Caco-2 (cell line): ENCODE results near the gene PRKX. TPM values are rescaled to one million over a fixed set of nuclear protein-coding genes. Genes with fewer than 3 reads are reported as not detected.
A peak's percentile ranks its signal among the peaks of the same experiment; 100 is the strongest.
"Not testable (repeated sequence)": the region's sequence is repeated elsewhere in the genome, so short reads cannot be mapped to it uniquely, and the experiment has no call there.

Source experiments
- BruUV-seq: library from RNA; stranded (reverse); fragments of 400-500 nt; replicated peaks from 2 replicates; lab custom pipeline; 2021; lab: Mats Ljungman, UMichigan
- CTCF ChIA-PET: fragments of 300-600 bp; sonication (Branson Sonifier 250); formaldehyde crosslinking; loops from one replicate; lab custom pipeline; 2022; ENCODE audit warnings: antibody characterized with exemption; lab: Charles Lee
- POLR2A ChIA-PET: fragments of 300-600 bp; sonication (Branson Sonifier 250); formaldehyde crosslinking; loops from one replicate; lab custom pipeline; 2022; ENCODE audit warnings: antibody characterized with exemption; lab: Charles Lee
- DNase-seq, 2 experiments: peaks; one replicate each; pipeline versions ENCODE4 v3.0.0 to v3.0.0-alpha.2; 2020 to 2022
- H3K27me3 ChIP-seq: replicated peaks from 2 replicates; pipeline ENCODE4 v1.6.0; 2011; ENCODE audit warnings: low read length; ENCODE audit not compliant: control insufficient read depth, insufficient read depth
- H3K36me3 ChIP-seq: 2 replicates; pipeline ENCODE4 v1.5.1; 2011; ENCODE audit warnings: low read length; ENCODE audit not compliant: control insufficient read depth, insufficient read depth
- H3K4me1 ChIP-seq: fragments of 250-450 bp; sonication (Bioruptor Pico); 2 replicates; pipeline ENCODE4 v1.5.1; 2020; ENCODE audit warnings: mild to moderate bottlenecking
- H3K4me3 ChIP-seq: 2 replicates; pipeline ENCODE4 v1.5.1; 2011; ENCODE audit warnings: low read depth, mild to moderate bottlenecking, control low read depth, low read length
- H3K9me3 ChIP-seq: fragments of 250-450 bp; sonication (Bioruptor Pico); 2 replicates; pipeline ENCODE4 v1.5.1; 2020; ENCODE audit warnings: mild to moderate bottlenecking, moderate library complexity
- H3K27ac Mint-ChIP-seq: one replicate; pipeline ENCODE4 v1.8.0; 2022; ENCODE audit warnings: mixed read lengths; ENCODE audit not compliant: unreplicated experiment
- H3K27me3 Mint-ChIP-seq: one replicate; pipeline ENCODE4 v1.8.0; 2022; ENCODE audit warnings: mixed read lengths; ENCODE audit not compliant: insufficient read depth, unreplicated experiment
- H3K36me3 Mint-ChIP-seq: one replicate; pipeline ENCODE4 v1.8.0; 2022; ENCODE audit warnings: mild to moderate bottlenecking, mixed read lengths; ENCODE audit not compliant: insufficient read depth, unreplicated experiment
- H3K4me1 Mint-ChIP-seq: one replicate; pipeline ENCODE4 v1.8.0; 2022; ENCODE audit warnings: low read depth, mixed read lengths; ENCODE audit not compliant: unreplicated experiment
- H3K4me3 Mint-ChIP-seq: one replicate; pipeline ENCODE4 v1.8.0; 2022; ENCODE audit warnings: mild to moderate bottlenecking, moderate library complexity, mixed read lengths; ENCODE audit not compliant: unreplicated experiment
- H3K9me3 Mint-ChIP-seq: one replicate; pipeline ENCODE4 v1.8.0; 2022; ENCODE audit warnings: mixed read lengths; ENCODE audit not compliant: unreplicated experiment
- CTCF ChIP-seq, 2 experiments: fragments of 200-600 bp in 1 of 2; IDR thresholded peaks; 1 replicate in 1 of 2; 2 replicates in 1 of 2; pipeline versions ENCODE4 v1.5.1 to v1.8.0; 2011 to 2022; ENCODE audit warnings: antibody characterized with exemption in 1 of 2, control low read depth in 1 of 2, inconsistent platforms in 1 of 2, low read depth in 1 of 2, low read length in 1 of 2, mild to moderate bottlenecking in 1 of 2, moderate library complexity in 1 of 2; ENCODE audit not compliant: insufficient read depth in 1 of 2, severe bottlenecking in 1 of 2, unreplicated experiment in 1 of 2
- intact Hi-C: fragments of 100-400 bp; cut with micrococcal nuclease; formaldehyde crosslinking; loops from one replicate; pipeline ENCODE4 v1.10.0; 2022; ENCODE audit not compliant: unreplicated experiment
- total RNA-seq: library from RNA; stranded (reverse); gene quantifications from 2 replicates; pipeline ENCODE4 v1.2.3, GENCODE V29; 2022

The PRKX gene
- total RNA-seq, 1 experiment from 2014 or later: 20.3 TPM

- POLR2A ChIA-PET: no interaction called here
- Histone ChIP-seq H3K27me3 (no peaks in the 10 kb centered on the region), H3K4me1 (no peaks in the 10 kb centered on the region), H3K4me3 (no peak overlapping the region), H3K36me3 (no peaks in the 10 kb centered on the region), H3K9me3 (no peaks in the 10 kb centered on the region)
- H3K27ac Mint-ChIP-seq: no peak overlapping the region
- no peak for TF ChIP-seq CTCF (IDR thresholded peaks at IDR 0.05; ENCODE audit: insufficient read depth in 1 of 2, low read depth in 1 of 2, low read length in 1 of 2, severe bottlenecking in 1 of 2, unreplicated experiment in 1 of 2)
- no peaks in the 10 kb centered on the region for H3K9me3 Mint-ChIP-seq
- no TSS peak for BruUV-seq
- intact Hi-C loops: loop anchor here (5.0 kb wide), 1 partner anchor 49 kb away; no protein-coding TSS in a partner anchor
- CTCF ChIA-PET: no interaction called here
- no peaks in the 10 kb centered on the region for H3K4me1 Mint-ChIP-seq
- peaks cover 3% of the 10 kb centered on the region for H3K36me3 Mint-ChIP-seq
- no peak for DNase-seq
- H3K27me3 Mint-ChIP-seq: no peaks in the 10 kb centered on the region
- peak overlapping the region; percentile 83 for H3K4me3 Mint-ChIP-seq
These were observed 2.0 kb downstream of the PRKX start for GRCh38 chrX:3711331-3711917.

- DNase-seq, H3K27me3 ChIP-seq, intact Hi-C loops, H3K4me1 ChIP-seq, H3K4me1 Mint-ChIP-seq, H3K9me3 Mint-ChIP-seq, H3K9me3 ChIP-seq, POLR2A ChIA-PET, H3K4me3 ChIP-seq, BruUV-seq, CTCF ChIA-PET, H3K27ac Mint-ChIP-seq, H3K36me3 Mint-ChIP-seq, H3K27me3 Mint-ChIP-seq, H3K36me3 ChIP-seq, H3K4me3 Mint-ChIP-seq: not testable (repeated sequence)
These were observed 5.7 kb downstream of the PRKX start for GRCh38 chrX:3707673-3708274.

GRCh38 chrX:3706481-3706880 is 7.0 kb downstream of the PRKX start:
- Mint-ChIP-seq H3K4me1 (no peaks in the 10 kb centered on the region), H3K36me3 (peaks cover 9% of the 10 kb centered on the region)

GRCh38 chrX:3703251-3703650 is 10.2 kb downstream of the PRKX start:
- H3K9me3 Mint-ChIP-seq, POLR2A ChIA-PET, H3K36me3 Mint-ChIP-seq, intact Hi-C loops, H3K27ac Mint-ChIP-seq, H3K4me1 Mint-ChIP-seq, H3K9me3 ChIP-seq, BruUV-seq, H3K27me3 Mint-ChIP-seq, CTCF ChIA-PET, DNase-seq, H3K27me3 ChIP-seq, H3K4me1 ChIP-seq, H3K4me3 Mint-ChIP-seq, H3K36me3 ChIP-seq, H3K4me3 ChIP-seq: not testable (repeated sequence)

More at GRCh38 chrX:3706481-3706880, 7.0 kb downstream of the PRKX start:
- ChIA-PET CTCF (no interaction called here), POLR2A (no interaction called here)
- Mint-ChIP-seq H3K4me3 (no peak overlapping the region), H3K27ac (no peak overlapping the region), H3K27me3 (no peaks in the 10 kb centered on the region), H3K9me3 (no peaks in the 10 kb centered on the region)
- intact Hi-C loops: no loop called here
- no TSS peak for BruUV-seq
- Histone ChIP-seq H3K36me3 (no peaks in the 10 kb centered on the region), H3K27me3 (no peaks in the 10 kb centered on the region), H3K4me3 (no peak overlapping the region), H3K9me3 (no peaks in the 10 kb centered on the region), H3K4me1 (no peaks in the 10 kb centered on the region)
- no peak for DNase-seq
- TF ChIP-seq CTCF (IDR thresholded peaks at IDR 0.05; ENCODE audit: insufficient read depth in 1 of 2, low read depth in 1 of 2, low read length in 1 of 2, severe bottlenecking in 1 of 2, unreplicated experiment in 1 of 2): no peak

GRCh38 chrX:3702095-3702494 is 11.4 kb downstream of the PRKX start:
- H3K4me1 ChIP-seq, H3K27me3 ChIP-seq, H3K36me3 ChIP-seq, CTCF ChIA-PET, H3K27me3 Mint-ChIP-seq, H3K36me3 Mint-ChIP-seq, H3K27ac Mint-ChIP-seq, H3K4me3 ChIP-seq, intact Hi-C loops, H3K9me3 Mint-ChIP-seq, H3K4me3 Mint-ChIP-seq, H3K4me1 Mint-ChIP-seq, H3K9me3 ChIP-seq, POLR2A ChIA-PET, BruUV-seq, DNase-seq: not testable (repeated sequence)
